Measurements from ENCODE around the gene HEXB.
"Not testable (repeated sequence)": the region's sequence is repeated elsewhere in the genome, so short reads cannot be mapped to it uniquely, and the experiment has no call there.

Gene HEXB

DNA sequence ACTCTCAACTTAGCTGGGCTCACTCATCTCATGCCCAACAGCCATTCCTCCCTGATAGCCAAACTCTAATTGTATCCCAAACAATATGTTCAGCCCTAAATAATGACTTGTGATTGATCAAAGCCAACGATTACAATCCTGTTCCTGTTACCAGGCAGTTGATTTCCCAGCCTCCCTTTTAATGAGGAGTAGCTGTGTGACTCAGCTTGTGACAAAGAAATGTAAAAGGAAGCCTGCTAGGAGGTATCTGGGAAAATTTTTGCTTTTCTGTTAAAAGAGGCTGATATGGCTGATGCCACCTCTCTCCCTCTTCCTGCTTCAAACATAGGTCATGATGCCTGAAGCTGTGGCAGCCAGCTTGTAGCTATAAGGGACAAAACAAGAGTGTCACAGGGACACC, 24.9 kb upstream of the HEXB start:
- no peak for DNase-seq

GRCh38 chr5:74660873-74661272, 24.2 kb upstream of the HEXB start:
- DNase-seq: no peak

- no peak for DNase-seq
Observed at GRCh38 chr5:74664551-74664950, 20.5 kb upstream of the HEXB start.

- DNase-seq: no peak
Observed at GRCh38 chr5:74665273-74665672, 19.8 kb upstream of the HEXB start.

DNA sequence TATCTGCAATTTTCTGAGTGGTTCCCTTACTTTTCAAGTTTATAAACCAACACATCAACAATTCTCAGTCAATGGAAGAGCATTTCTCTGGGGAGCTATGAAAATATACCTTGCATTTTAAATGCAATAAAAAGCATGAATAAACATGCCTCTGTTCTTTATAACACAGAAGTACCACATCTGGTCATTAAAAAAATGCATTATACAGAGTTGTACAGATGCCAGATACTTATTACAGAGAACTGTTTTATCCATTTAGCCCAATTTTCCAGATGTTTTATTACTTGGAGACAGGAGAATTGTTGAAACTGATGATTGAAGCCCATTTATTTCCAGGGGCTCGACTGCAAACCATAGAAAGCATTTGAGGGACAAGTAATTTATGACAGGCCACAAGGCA, 19.2 kb upstream of the HEXB start:
- no peak for DNase-seq

DNA sequence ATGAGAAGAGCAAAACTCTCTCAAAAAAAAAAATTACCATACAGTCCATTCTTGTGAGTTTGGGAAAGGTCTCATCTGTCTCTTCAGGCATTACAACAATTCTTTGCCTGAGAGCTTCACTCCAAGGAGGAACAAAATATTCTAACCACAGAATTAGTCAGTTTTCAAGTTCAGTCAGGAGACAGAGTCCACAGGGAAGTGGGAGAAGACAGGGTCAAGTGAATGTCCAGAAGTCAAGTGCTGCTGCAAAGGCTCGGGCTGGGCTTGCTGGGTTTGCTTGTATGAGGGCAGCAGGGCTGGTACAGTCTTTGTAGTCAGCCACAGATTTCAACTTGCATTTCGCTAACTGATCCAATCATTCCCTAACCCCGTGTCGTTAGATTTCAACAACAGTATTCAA, 17.6 kb upstream of the HEXB start:
- no peak for DNase-seq

DNA sequence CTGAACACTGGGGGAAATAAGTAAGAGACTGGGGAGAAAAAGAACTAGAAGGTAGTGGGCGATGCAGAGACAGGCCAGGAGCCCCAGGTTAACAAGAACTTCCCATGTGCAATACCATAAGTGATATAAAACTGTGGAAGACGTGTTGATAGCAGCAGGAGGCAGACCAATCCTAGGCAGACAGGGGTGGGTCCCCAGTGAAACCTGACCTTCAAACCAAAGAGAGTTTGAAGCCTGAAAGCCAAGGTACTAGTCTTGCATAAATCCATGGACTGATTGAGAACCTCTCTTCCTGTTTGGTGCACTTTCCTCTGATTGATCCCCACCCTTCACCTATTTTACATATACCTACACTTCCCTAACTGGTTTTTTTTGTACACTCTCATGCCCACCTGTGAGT, 15.2 kb upstream of the HEXB start:
- no peak for DNase-seq

DNA sequence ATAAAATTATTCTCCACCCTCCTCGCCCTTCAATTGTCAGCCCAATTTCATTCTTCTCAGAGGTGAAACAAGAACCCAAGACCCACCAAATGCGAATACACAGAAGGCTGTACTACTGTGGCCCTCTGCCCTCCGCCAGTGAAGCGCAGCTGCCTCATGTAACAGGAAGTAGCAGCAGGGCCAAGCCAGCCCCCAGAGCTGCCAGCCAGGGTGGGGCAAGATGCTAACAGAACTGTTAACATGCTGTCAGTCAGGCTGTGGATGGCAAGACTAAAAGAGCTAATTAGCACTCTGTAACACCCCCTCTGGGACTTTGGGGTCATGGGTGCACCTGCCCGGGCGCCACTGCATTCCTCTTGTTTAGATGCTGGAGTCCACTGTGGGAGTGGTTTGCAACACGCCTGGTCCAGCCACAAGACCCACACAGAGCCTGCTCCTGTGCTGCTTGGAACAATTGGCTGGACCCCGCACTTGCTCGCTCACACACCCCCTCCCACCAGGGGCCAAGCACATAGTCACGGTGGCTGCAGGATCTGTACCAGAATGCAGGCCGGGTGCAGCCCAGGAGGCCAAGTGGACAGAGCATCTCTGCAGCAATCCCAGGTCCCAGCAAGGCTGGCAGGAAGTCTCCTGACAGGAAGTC, 14.5 kb upstream of the HEXB start:
- no peak for DNase-seq

GRCh38 chr5:74672215-74672877, 12.7 kb upstream of the HEXB start:
- no peak for DNase-seq

- DNase-seq: peak; percentile 19
Observed at GRCh38 chr5:74673011-74673790, 11.8 kb upstream of the HEXB start.

- not testable (repeated sequence) for DNase-seq
Observed at GRCh38 chr5:74676466-74676865, 8.6 kb upstream of the HEXB start.

GRCh38 chr5:74678123-74678522, 6.9 kb upstream of the HEXB start:
- DNase-seq: not testable (repeated sequence)

GRCh38 chr5:74679300-74679699, 5.7 kb upstream of the HEXB start:
- not testable (repeated sequence) for DNase-seq

DNA sequence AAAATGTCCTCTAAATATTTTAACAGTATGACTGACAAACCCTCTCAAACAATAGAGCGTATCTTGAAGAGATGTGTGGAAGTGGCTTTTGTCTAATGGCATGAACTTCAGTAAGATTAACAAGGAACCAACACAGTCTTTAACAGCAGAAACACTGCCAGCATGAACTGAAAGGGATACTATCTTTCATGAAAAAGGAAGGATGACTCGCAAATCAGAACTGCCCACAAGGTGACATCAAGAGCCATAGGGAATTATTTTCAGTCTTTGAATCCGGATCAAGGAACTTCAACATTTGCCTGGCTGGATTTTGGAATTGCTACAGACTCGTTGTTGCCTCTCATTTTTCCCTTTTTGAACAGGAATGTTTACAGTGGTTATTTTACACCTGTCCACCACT, 5.1 kb upstream of the HEXB start:
- peak; percentile 7 for DNase-seq

DNA sequence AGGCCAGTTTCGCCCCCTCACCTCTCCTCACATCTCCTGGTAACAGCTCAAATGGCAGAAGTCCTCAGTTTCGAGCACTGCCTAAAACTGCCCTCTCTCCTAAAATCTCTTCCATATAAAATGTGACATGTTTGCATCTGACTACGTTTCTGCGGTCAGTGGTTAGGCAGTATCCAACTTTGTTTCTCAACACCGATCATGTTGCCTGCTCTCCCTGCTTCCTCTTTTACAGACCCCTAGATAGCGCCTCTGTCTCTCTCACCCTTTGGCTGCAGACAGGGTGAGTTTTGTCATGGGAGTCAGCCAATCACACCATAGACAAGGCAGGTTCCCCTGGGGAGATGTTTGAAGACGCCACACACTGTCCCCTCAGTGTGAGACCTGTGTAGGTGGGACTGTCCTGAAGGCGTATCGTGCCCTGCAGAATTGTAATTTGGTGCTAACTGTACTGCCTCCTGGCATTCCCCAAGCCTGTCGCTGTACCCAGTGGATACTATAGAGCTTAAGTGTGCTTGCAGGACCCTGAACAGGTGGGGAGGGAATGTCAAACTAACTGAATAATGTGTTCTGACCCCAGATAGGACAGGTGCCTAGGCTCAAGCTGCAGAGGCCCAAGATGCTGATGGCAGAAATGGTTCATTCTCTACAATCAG, 1.1 kb downstream of the HEXB start:
- no peak for DNase-seq

GRCh38 chr5:74686962-74687751, 2.1 kb downstream of the HEXB start:
- no peak for DNase-seq

DNA sequence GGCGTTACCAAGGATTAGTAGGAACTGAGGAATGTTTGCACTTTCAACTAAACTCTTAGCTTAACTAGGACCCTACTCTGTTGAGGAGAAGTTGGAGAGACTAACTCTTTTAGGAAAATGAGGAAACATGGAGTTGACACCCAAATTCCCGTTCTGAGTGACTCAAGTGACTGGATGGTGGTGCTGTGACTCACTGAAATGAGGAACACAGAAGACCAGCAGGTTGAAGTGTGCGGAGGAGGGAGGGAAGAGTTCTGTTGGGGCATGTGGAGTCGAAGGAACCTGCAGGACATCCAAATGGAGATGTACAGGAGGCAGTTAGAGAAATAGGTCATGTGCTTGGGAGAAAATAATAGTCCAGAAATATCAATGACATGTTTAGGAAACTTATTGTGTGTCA, 8.2 kb downstream of the HEXB start:
- no peak for DNase-seq

GRCh38 chr5:74717596-74717995, 32.6 kb downstream of the HEXB start:
- DNase-seq: no peak

DNA sequence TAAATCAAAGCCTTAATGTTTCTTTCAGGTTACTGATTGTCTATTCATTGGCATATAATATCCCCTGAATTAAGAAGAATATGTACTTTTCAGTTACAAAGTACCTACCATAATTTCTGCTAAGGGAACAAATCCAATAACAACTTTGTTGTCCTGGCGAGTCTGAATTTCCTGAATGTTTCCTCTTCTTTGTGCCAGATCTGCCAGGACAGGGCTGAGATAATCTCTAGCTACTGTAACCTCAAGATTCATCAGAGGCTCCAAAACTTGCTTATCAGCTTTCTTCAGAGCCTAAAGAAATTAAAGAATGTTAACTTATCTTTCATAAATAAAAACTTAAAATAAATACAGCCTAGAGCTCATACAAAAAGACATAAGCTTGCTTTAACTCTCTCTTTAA, 37.2 kb downstream of the HEXB start:
- no peak for DNase-seq

GRCh38 chr5:74725331-74725730, 40.3 kb downstream of the HEXB start:
- DNase-seq: no peak

- no peak for DNase-seq
Observed at GRCh38 chr5:74736759-74737158, 51.7 kb downstream of the HEXB start.

GRCh38 chr5:74738406-74738805, 53.4 kb downstream of the HEXB start:
- no peak for DNase-seq

- not testable (repeated sequence) for DNase-seq
Observed at GRCh38 chr5:74748742-74749141, 63.7 kb downstream of the HEXB start.

Data from amniotic stem cell (primary cell).